Retinal pigment epithelial cell (primary cell): Measurements from ENCODE around the gene ALAS1.

ENCODE experiments used
- DNase-seq: peaks from one replicate; pipeline ENCODE4 v3.0.0-alpha.2; 2010; ENCODE audit warnings: low read depth
- H3K4me3 ChIP-seq: 2 replicates; pipeline ENCODE4 v1.5.1; 2011; ENCODE audit warnings: mild to moderate bottlenecking, low read length, control low read depth, moderate library complexity
- CTCF ChIP-seq: conservative IDR thresholded peaks from 2 replicates; pipeline ENCODE4 v1.5.1; 2011; ENCODE audit warnings: low read depth, low read length, control low read depth, inconsistent platforms

Gene ALAS1

GRCh38 chr3:52230889-52231499 lies 33.0 kb downstream of the ALAS1 start:
- H3K4me3 ChIP-seq = no peak overlapping the region
- DNase-seq = no peak
- TF ChIP-seq CTCF = no peak

DNA sequence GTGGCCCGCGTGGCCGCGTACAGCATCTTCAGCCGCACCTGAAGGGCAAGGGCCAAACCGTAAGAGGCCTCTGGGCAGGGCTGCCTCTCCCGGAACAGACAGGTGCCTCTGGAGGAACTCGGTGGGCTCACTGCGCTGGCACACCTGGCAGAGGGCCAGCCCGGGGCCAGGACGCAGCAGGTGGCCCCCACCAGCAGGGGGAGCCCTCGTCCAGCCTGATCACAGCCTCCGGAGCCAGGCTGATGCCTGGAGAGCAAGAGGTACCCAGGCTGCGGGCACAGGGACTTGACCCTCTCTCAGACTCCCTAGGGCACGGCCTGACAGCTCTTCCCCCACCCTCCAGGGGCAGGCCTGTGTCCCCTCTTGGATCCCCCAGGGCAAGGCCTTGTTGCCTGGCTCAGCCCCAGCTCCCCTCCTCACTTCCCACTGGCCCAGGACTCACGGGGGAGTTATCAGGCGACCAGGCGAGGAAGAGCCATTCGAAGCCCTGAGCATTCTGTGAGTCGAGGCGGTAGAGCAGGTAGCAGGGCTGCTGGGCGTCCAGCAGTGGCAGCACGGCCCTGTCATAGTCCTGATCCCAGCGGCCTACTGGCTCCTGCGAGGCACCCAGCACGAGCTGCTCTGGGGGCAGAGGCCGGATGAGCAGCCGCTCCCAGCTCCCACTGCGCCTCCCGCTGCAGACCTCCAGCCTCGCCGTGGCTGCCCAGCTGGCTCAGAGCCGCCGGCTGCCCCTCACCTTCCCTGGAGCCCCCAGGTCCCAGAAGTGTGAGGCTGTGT lies 33.7 kb downstream of the ALAS1 start:
- DNase-seq = no peak
- no peak overlapping the region for H3K4me3 ChIP-seq
- TF ChIP-seq CTCF = peak; percentile 89

DNA sequence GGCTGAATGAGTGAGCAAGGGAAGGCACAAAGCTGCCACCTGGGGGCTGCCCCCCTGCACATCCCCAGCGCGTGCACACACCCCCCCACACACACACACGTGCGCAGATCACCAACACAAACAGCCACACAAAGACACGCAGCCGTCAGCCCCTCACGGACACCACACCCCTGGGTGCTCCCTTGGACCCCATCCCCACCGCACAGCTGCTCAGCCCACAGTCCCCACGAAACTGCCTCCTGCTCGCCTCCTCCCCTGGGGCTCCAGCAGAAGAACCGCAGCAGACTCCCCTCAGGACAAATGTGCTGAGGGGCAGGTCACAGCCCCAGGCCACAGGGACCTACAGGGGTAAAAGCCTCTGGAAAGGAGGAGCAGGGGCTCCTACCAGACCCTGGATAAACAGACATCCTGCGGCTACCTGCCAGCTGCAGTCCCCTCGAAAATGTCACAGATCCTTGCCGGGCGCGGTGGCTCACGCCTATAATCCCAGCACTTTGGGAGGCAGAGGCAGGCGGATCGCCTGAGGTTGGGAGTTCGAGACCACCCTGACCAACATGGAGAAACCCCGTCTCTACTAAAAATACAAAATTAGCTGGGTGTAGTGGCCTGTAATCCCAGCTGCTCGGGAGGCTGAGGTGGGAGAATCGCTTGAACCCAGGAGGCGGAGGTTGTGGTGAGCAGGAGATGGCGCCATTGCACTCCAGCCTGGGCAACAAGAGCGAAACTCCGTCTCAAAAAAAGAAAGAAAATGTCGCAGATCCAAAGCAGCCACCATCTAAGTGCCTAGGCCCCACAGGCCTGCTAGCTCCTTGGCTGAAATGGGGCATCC lies 34.5 kb downstream of the ALAS1 start:
- TF ChIP-seq CTCF = no peak
- no peak overlapping the region for H3K4me3 ChIP-seq
- no peak for DNase-seq

DNA sequence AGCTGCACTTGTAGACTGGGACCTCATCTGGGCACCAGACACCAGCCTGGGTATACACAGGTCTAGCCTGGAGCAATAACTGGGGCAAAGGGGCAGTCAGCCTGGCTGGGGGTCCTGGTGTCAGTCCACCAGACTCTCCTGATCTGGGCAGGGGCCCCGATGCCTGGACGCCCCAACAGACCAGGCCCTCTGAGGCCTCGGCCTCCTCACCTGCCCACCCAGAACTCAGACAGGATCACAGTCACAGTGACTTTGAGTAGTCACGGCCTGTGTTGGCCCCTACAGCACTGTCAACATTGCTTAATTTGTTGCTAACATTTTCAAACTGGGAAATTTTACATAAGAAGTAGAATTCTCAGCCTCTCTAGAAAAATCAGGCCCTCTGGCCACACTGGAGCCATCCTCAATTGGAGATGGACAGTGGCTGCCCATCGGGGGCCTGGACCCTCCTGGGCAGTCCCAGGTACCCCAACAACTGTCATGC lies 35.2 kb downstream of the ALAS1 start:
- TF ChIP-seq CTCF = no peak
- DNase-seq = no peak

DNA sequence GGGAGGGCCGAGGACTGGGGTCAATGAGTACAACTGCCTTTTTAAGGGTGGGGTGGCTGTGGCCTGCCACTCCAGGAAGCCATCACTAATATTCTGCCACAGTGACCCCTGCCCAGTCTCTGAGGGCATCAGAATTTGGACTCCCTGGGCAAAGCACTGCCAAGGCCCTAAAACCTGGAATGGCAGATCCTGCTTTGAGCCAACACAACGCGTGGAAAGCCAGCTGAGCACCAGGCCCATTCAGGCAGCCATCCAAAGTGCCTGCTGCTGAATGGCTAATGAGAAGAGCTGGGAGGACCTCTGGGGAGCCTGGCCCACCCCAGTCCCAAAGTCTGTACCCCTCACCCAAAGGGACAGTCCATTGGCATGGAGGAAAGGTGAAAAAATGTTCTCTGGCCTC lies 36.0 kb downstream of the ALAS1 start:
- no peak for DNase-seq
- no peak for TF ChIP-seq CTCF
- no peak overlapping the region for H3K4me3 ChIP-seq

More for the DNA sequence above, 35.2 kb downstream of the ALAS1 start:
- no peak overlapping the region for H3K4me3 ChIP-seq

DNA sequence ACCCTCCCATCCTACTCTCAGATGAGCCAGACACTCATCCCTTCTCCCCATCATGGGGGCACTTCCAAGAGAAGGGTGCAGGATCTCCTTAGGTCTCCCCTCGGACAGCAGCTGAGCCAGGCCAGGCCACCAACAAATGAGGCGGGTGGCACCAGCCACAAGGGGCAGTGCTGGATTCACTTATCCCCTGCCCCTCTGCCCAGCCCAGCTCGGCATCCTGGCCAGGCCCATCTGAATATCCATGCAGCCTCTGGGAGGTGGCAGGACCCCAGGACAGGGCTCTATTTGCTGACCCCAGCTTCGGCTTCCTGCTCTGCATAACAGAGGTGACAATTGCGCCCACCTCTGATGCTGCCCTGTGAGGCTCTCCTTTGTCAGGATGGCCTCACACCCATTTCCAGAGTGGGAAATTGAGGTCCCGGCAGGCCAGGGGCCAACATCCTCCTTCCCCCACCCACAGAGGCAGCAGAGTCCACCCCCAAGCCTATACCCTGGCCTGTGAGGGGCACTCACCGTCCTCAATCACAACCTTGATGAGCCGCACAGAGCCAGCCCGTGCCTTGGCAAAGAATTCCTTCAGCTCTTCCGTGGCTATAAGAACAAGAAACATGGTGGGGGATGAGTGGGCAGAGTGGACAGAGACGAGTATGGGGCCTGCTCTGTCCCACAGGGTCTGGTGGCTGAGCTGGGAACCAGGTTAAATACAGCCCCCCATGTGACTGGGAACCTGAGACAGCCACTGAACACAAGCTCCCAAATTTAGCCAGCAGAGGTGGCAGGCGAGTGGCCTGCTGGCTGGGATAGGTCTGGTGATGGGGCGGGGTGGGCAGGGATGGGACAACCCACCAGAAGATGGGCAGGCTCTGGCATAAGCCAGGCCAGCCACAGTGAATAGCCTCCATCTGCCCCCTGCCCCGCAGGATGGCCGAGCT lies 36.8 kb downstream of the ALAS1 start:
- no peak overlapping the region for H3K4me3 ChIP-seq
- no peak for DNase-seq
- no peak for TF ChIP-seq CTCF
